H7 (cell line): ENCODE measurements around the gene ZNF655. TPM values are rescaled to one million over a fixed set of nuclear protein-coding genes. Genes with fewer than 3 reads are reported as not detected.

Source experiments
- DNase-seq: peaks from one replicate; pipeline ENCODE4 v3.0.0; 2012
- H3K27me3 ChIP-seq: 2 replicates; pipeline ENCODE4 v1.6.0; 2011; ENCODE audit warnings: mild to moderate bottlenecking, low read length; ENCODE audit not compliant: control insufficient read depth, insufficient read depth
- H3K36me3 ChIP-seq: replicated peaks from 2 replicates; pipeline ENCODE4 v1.5.1; 2011; ENCODE audit warnings: low read length; ENCODE audit not compliant: control insufficient read depth, insufficient read depth
- H3K4me3 ChIP-seq: 2 replicates; pipeline ENCODE4 v1.5.1; 2011; ENCODE audit warnings: low read depth, mild to moderate bottlenecking, control low read depth, low read length, moderate library complexity; ENCODE audit not compliant: insufficient read depth
- total RNA-seq: library from RNA; depleted of rRNA; stranded (reverse); fragments of >200 nt; shearing (Covaris generic); gene quantifications from 2 replicates; pipeline ENCODE4 v1.2.3, GENCODE V29; 2014

Gene ZNF655
- total RNA-seq, 1 experiment from 2014 or later = 37.6 TPM

GRCh38 chr7:99614495-99614894 lies 56.1 kb downstream of the ZNF655 start:
- Histone ChIP-seq H3K36me3 (peaks cover 8% of the 10 kb centered on the region), H3K4me3 (no peak overlapping the region), H3K27me3 (peaks cover 2% of the 10 kb centered on the region; the same call in 1 of the 2 replicates)
- DNase-seq = no peak

GRCh38 chr7:99615989-99616358 lies 57.5 kb downstream of the ZNF655 start:
- Histone ChIP-seq H3K27me3 (no peaks in the 10 kb centered on the region), H3K36me3 (peaks cover 19% of the 10 kb centered on the region), H3K4me3 (peak overlapping the region; percentile 94)
- no peak for DNase-seq

GRCh38 chr7:99616359-99617191 lies 58.1 kb downstream of the ZNF655 start, which contains the start of gene ZSCAN25:
Gene ZSCAN25 (plus strand): TSS chr7:99616946. CDS start chr7:99619607, 2,661 bp downstream.
- Histone ChIP-seq H3K27me3 (no peaks in the 10 kb centered on the region), H3K36me3 (peaks cover 25% of the 10 kb centered on the region), H3K4me3 (peak within 1 kb of the TSS; percentile 94)
- DNase-seq = peak; percentile 94

DNA sequence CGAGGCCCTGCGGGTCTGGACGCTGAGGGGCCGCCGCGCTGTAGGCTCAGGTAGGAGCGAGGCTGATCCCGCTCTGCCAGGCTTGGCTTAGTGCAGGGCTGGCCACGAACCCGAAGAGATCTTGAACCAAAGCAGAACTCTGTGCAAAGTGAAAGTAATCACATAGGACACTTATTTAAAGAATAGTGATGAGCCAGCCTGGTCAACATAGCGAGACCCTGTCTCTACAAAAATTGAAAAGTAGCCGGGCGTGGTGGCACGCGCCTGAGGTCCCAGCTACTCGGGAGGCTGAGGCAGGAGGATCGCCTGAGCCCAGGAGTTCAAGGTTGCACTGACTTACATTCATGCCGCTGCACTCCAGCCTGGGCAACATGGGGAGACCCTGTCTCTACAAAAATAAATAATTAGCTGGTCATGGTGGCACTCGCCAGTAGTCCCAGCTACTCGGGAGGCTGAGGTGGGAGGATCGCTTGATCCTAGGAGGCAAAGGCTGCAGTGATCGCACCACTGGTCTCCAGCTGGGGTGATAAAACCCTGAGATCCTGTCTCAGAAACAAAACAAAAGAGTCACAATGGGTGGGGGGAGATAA lies 58.8 kb downstream of the ZNF655 start:
- H3K4me3 ChIP-seq = peak overlapping the region; percentile 94
- peaks cover 29% of the 10 kb centered on the region for H3K36me3 ChIP-seq
- no peak for DNase-seq
- H3K27me3 ChIP-seq = no peaks in the 10 kb centered on the region

GRCh38 chr7:99618726-99619125 lies 60.3 kb downstream of the ZNF655 start:
- Histone ChIP-seq H3K36me3 (peaks cover 38% of the 10 kb centered on the region), H3K27me3 (no peaks in the 10 kb centered on the region), H3K4me3 (no peak overlapping the region)
- DNase-seq = no peak

DNA sequence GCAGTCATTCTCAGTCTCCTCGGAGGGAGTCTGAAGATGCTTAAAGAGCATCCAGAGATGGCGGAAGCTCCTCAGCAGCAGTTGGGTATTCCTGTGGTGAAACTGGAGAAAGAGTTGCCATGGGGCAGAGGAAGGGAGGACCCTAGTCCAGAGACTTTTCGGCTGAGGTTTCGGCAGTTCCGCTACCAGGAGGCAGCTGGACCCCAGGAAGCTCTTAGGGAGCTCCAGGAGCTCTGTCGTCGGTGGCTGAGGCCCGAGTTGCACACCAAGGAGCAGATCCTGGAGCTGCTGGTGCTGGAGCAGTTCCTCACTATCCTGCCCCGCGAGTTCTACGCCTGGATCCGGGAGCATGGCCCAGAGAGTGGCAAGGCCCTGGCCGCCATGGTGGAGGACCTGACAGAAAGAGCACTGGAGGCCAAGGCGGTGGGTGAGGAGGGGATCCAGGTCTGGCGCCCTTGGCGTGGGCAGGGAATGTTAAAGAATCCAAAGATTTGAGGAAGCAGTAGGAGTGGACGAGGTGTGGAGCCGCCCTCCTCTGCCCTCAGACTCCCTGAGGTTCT lies 61.2 kb downstream of the ZNF655 start:
- DNase-seq = no peak
- Histone ChIP-seq H3K36me3 (peaks cover 46% of the 10 kb centered on the region), H3K27me3 (no peaks in the 10 kb centered on the region), H3K4me3 (no peak overlapping the region)

DNA sequence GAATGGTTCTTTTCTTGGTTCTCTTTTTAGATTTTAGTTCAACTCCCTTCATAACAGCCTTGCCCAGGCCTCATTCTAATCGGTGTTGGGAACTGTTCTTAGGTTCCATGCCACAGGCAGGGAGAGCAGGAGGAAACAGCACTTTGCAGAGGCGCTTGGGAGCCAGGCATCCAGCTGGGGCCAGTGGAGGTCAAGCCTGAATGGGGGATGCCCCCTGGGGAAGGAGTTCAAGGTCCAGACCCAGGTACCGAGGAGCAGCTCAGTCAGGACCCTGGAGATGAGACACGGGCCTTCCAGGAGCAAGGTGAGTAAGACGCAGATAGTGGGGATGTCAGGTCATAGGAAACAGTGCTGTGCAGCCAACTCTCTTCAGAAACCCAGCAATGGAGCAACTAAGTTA lies 62.8 kb downstream of the ZNF655 start:
- Histone ChIP-seq H3K36me3 (peaks cover 58% of the 10 kb centered on the region), H3K27me3 (no peaks in the 10 kb centered on the region), H3K4me3 (no peak overlapping the region)
- DNase-seq = no peak

GRCh38 chr7:99622596-99622995 lies 64.2 kb downstream of the ZNF655 start:
- Histone ChIP-seq H3K36me3 (peaks cover 64% of the 10 kb centered on the region), H3K27me3 (no peaks in the 10 kb centered on the region), H3K4me3 (no peak overlapping the region)
- DNase-seq = no peak

- DNase-seq = no peak
These were observed 64.8 kb downstream of the ZNF655 start for GRCh38 chr7:99623091-99623693.

DNA sequence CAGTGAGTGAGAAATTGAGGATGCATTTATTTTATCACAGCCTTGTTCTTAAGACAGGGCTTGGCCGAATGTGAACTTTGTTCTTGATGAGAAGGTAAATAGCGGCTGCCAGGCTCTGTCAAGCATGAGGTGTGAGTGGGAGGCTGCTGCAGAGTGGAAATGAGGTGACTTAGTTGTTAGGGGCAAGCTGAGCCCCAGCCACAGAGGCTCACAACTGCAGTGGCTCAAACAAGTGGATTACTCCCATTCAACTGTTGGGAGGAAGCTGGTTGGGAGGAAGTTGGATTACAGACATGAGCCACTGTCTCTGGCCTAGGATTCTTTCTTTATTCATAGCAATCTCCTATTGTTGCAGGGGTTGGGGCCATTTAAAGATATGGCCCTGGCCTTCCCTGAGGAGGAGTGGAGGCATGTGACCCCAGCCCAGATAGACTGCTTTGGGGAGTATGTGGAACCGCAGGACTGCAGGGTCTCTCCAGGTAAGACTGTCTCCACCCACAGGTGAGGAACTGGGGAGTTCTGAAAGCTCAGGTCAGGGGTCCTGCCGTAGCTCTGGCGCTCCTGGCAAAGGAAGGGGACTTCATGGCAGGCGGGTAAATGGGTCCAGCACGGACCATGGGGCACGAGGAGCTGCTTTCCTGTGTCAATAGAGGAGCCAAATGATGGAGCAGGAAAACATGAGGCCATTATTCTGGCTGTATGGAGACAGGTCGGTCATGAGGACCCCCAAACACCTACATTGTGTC lies 65.4 kb downstream of the ZNF655 start:
- H3K36me3 ChIP-seq = peaks cover 65% of the 10 kb centered on the region
- DNase-seq = no peak
- H3K4me3 ChIP-seq = no peak overlapping the region
- H3K27me3 ChIP-seq = no peaks in the 10 kb centered on the region

More at GRCh38 chr7:99623091-99623693, 64.8 kb downstream of the ZNF655 start:
- Histone ChIP-seq H3K36me3 (peaks cover 66% of the 10 kb centered on the region), H3K4me3 (no peak overlapping the region), H3K27me3 (no peaks in the 10 kb centered on the region)

- Histone ChIP-seq H3K27me3 (no peaks in the 10 kb centered on the region), H3K36me3 (peaks cover 64% of the 10 kb centered on the region), H3K4me3 (no peak overlapping the region)
- DNase-seq = no peak
These were observed 66.0 kb downstream of the ZNF655 start for GRCh38 chr7:99624484-99624883.

DNA sequence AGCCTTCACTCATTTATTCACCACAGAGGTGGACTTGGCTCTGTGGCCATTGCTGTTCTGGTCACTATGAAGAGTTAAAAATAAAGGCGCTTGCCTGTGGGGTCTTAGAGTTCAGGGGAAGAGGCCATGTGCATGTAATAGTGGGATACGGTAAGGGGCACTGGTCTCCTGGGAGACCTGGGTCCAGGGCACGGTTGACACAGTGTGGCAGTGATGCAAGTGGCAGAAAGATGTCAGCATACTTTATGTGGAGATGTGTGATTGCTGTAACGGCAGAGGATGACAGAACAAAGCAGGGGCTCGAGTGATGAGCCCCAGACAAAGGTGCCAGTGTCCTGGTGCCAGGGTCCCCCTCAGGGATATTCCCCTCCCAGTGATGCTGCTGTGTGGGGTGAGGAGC lies 66.9 kb downstream of the ZNF655 start:
- Histone ChIP-seq H3K4me3 (no peak overlapping the region), H3K27me3 (no peaks in the 10 kb centered on the region), H3K36me3 (peaks cover 62% of the 10 kb centered on the region)
- no peak for DNase-seq

- Histone ChIP-seq H3K36me3 (peaks cover 59% of the 10 kb centered on the region), H3K27me3 (no peaks in the 10 kb centered on the region), H3K4me3 (no peak overlapping the region)
- DNase-seq = no peak
These were observed 67.5 kb downstream of the ZNF655 start for GRCh38 chr7:99625961-99626360.
